ENCODE measurements around the gene GPRC5B.

Gene GPRC5B

GRCh38 chr16:19872935-19873334 is 11.7 kb downstream of the GPRC5B start:
- no peak for DNase-seq (ENCODE audit: low read depth, low spot score)
- ChIA-PET CTCF (interaction anchor here (1.4 kb wide), 1 partner anchor 260 kb away, joined by 3 read pairs; no protein-coding TSS in a partner anchor), POLR2A (interaction anchor here (0.6 kb wide), 1 partner anchor 14 kb away, joined by 4 read pairs; no protein-coding TSS in a partner anchor)
- H3K4me3 ChIP-seq (ENCODE audit: low read depth, low read length) = no peak overlapping the region
- TF ChIP-seq CTCF (IDR thresholded peaks at IDR 0.05; ENCODE audit: insufficient read depth, low read length, missing control alignments) = no peak

- CTCF ChIA-PET = interaction anchor here (0.6 kb wide), 1 partner anchor 27 kb away, joined by 3 read pairs; no protein-coding TSS in a partner anchor
- no peak for TF ChIP-seq CTCF (IDR thresholded peaks at IDR 0.05; ENCODE audit: insufficient read depth, low read length, missing control alignments)
- no peak overlapping the region for H3K4me3 ChIP-seq (ENCODE audit: low read depth, low read length)
- DNase-seq (ENCODE audit: low read depth, low spot score) = no peak
- POLR2A ChIA-PET = no interaction called here
Measured at GRCh38 chr16:19872179-19872863, 12.3 kb downstream of the GPRC5B start.

- H3K4me3 ChIP-seq (ENCODE audit: low read depth, low read length) = no peak overlapping the region
- TF ChIP-seq CTCF (IDR thresholded peaks at IDR 0.05; ENCODE audit: insufficient read depth, low read length, missing control alignments) = no peak
- DNase-seq (ENCODE audit: low read depth, low spot score) = no peak
- ChIA-PET POLR2A (no interaction called here), CTCF (interaction anchor here (0.6 kb wide), 1 partner anchor 27 kb away, joined by 3 read pairs; no protein-coding TSS in a partner anchor)
Measured at GRCh38 chr16:19871721-19872120, 12.9 kb downstream of the GPRC5B start.

- POLR2A ChIA-PET = no interaction called here
- no peak overlapping the region for H3K4me3 ChIP-seq (ENCODE audit: low read depth, low read length)
- TF ChIP-seq CTCF (IDR thresholded peaks at IDR 0.05; ENCODE audit: insufficient read depth, low read length, missing control alignments) = no peak
- no peak for DNase-seq (ENCODE audit: low read depth, low spot score)
- CTCF ChIA-PET = interaction anchor here (1.0 kb wide), 1 partner anchor 267 kb away, joined by 3 read pairs; no protein-coding TSS in a partner anchor
Measured at GRCh38 chr16:19868421-19868820, 16.2 kb downstream of the GPRC5B start.

GRCh38 chr16:19864566-19864965 is 20.1 kb downstream of the GPRC5B start:
- TF ChIP-seq CTCF (IDR thresholded peaks at IDR 0.05; ENCODE audit: insufficient read depth, low read length, missing control alignments) = no peak
- ChIA-PET POLR2A (interaction anchor here (0.6 kb wide), 1 partner anchor 192 kb away, joined by 3 read pairs; no protein-coding TSS in a partner anchor), CTCF (no interaction called here)
- DNase-seq (ENCODE audit: low read depth, low spot score) = no peak
- H3K4me3 ChIP-seq (ENCODE audit: low read depth, low read length) = no peak overlapping the region

- no peak for TF ChIP-seq CTCF (IDR thresholded peaks at IDR 0.05; ENCODE audit: insufficient read depth, low read length, missing control alignments)
- POLR2A ChIA-PET = no interaction called here
- no peak for DNase-seq (ENCODE audit: low read depth, low spot score)
- no peak overlapping the region for H3K4me3 ChIP-seq (ENCODE audit: low read depth, low read length)
- CTCF ChIA-PET = no interaction called here
Measured at GRCh38 chr16:19863990-19864389, 20.7 kb downstream of the GPRC5B start.

All from AG04449 (cell line).